Hippocampal formation (tissue), 2 donors: ENCODE measurements around the gene VWA5B1.

ENCODE experiments used
- DNase-seq, 2 donors: peaks; one replicate each; lab custom pipeline; 2025; lab: John Stamatoyannopoulos, UW

Gene VWA5B1

GRCh38 chr1:20367626-20368025 lies 77.0 kb downstream of the VWA5B1 start:
- no peak for DNase-seq

- no peak for DNase-seq
These were observed 78.3 kb downstream of the VWA5B1 start for GRCh38 chr1:20368866-20369470.

- DNase-seq, result no peak
These were observed 80.0 kb downstream of the VWA5B1 start for GRCh38 chr1:20370698-20371097.

GRCh38 chr1:20371411-20371810 lies 80.7 kb downstream of the VWA5B1 start:
- DNase-seq, result no peak

- no peak for DNase-seq
These were observed 81.2 kb downstream of the VWA5B1 start for GRCh38 chr1:20371883-20372282.

GRCh38 chr1:20372676-20373075 lies 82.0 kb downstream of the VWA5B1 start:
- DNase-seq, result no peak

GRCh38 chr1:20373286-20373685 lies 82.6 kb downstream of the VWA5B1 start:
- DNase-seq, result no peak

GRCh38 chr1:20373764-20374163 lies 83.1 kb downstream of the VWA5B1 start:
- no peak for DNase-seq

- no peak for DNase-seq
These were observed 84.9 kb downstream of the VWA5B1 start for GRCh38 chr1:20375563-20375962.

- no peak for DNase-seq
These were observed 85.5 kb downstream of the VWA5B1 start for GRCh38 chr1:20376171-20376570.

- peak; percentile 14 to 24 for DNase-seq
These were observed 86.3 kb downstream of the VWA5B1 start for GRCh38 chr1:20376880-20377494.

GRCh38 chr1:20377516-20378270 lies 87.0 kb downstream of the VWA5B1 start:
- DNase-seq, result no peak

- no peak for DNase-seq
These were observed 88.4 kb downstream of the VWA5B1 start for GRCh38 chr1:20379075-20379474.

GRCh38 chr1:20380175-20380574 lies 89.5 kb downstream of the VWA5B1 start:
- no peak for DNase-seq

GRCh38 chr1:20380616-20381035 lies 90.0 kb downstream of the VWA5B1 start:
- DNase-seq, result no peak

GRCh38 chr1:20381045-20381641 lies 90.5 kb downstream of the VWA5B1 start:
- peak in 1 of 2 donors; percentile 14 for DNase-seq

- no peak for DNase-seq
These were observed 91.3 kb downstream of the VWA5B1 start for GRCh38 chr1:20381961-20382360.

GRCh38 chr1:20382711-20383110 lies 92.0 kb downstream of the VWA5B1 start:
- DNase-seq, result no peak

- DNase-seq, result no peak
These were observed 93.0 kb downstream of the VWA5B1 start for GRCh38 chr1:20383631-20384030.

GRCh38 chr1:20385630-20386029 lies 95.0 kb downstream of the VWA5B1 start:
- DNase-seq, result no peak

GRCh38 chr1:20386323-20387081 lies 95.8 kb downstream of the VWA5B1 start:
- DNase-seq, result peak; percentile 31 to 49

GRCh38 chr1:20389571-20389970 lies 98.9 kb downstream of the VWA5B1 start:
- DNase-seq, result no peak
